COLO668 (cell line): Measurements from ENCODE around the gene VAV2.

ENCODE experiments used
- DNase-seq: peaks from one replicate; lab custom pipeline; 2025; ENCODE audit not compliant: unreplicated experiment; lab: John Stamatoyannopoulos, UW

VAV2 gene

DNA sequence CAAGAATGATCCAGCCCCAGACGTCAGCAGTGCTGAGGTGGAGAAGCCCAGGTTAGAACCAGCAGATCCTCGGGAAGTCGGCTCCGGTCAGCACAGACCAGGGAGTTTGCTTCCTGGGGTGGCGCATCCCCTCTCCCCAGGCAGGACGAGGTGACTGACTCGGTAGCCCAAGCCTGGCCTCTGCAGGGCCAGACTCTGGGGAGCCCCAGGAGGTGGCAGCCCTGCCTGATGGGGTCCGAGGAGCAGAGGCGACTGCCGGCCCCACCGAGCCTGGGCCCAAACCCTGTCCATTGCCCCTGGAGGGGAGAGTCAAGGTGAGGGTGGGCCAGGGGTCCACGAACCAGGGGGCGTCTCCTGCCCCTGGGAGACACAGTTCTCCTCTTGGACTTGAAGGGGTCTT, 201.1 kb downstream of the VAV2 start:
- DNase-seq, result no peak

DNA sequence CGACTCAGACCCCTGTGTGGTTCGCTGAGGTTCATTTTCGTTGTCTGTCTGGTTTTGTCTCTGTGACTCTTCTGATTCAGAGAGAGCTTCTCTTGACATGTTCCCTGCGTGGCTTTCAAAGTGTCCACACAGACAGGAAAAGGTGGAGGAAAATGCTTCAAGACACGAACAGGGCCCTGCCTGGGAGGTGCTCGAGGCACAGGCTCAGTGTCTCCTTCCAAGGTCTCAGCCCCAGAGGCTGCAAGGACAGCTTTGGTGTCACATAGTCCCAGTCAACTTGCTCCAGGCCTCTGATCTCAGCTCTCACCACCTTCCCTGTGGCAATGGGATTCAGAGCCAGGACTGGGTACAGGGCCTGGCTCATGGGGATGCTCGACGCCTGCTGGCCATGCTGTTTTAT, 202.3 kb downstream of the VAV2 start:
- DNase-seq, result no peak

DNA sequence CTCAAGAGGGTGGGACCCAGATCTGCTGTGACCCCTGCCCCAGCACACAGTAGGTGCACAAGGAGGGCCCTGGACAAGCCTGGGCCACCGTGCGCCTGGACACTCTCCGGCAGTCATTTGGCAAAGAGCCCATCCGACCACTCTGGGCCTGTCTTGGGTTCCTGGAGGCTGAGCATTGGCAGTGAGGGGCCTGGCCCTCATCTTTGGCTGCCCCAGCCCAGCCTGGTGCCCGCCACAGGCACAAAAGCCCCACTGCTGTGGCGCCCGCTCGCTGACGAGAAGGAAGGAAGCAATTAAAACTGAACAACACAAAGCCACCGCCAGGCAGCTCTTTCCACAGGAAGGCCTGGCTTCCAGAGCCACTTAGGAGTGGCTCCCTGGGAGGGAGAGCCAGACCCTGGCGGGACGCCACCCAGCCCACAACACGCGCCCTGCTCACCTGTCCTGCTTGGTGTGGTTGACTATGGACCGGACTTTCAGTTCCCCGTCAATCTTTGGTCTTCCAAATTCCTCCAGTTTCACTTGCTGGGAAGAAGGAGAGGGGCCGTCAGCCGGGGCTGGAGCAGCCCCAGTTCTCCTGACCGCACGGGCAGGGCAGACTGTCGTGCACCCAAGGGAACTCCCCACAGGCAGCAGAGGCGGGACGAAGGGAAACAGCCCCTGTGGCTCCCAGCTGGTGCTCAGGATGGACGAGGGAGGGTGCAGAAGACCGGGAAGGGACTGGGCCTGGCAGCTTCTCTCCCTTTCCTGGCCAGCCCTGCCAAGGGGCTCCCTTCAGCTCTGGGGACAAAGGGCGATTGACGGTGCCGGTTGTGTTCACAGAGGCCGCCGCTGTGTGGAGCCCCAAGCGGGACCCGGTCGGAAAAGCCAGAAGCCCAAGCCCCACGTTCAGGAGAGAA, 203.1 kb downstream of the VAV2 start:
- no peak for DNase-seq

DNA sequence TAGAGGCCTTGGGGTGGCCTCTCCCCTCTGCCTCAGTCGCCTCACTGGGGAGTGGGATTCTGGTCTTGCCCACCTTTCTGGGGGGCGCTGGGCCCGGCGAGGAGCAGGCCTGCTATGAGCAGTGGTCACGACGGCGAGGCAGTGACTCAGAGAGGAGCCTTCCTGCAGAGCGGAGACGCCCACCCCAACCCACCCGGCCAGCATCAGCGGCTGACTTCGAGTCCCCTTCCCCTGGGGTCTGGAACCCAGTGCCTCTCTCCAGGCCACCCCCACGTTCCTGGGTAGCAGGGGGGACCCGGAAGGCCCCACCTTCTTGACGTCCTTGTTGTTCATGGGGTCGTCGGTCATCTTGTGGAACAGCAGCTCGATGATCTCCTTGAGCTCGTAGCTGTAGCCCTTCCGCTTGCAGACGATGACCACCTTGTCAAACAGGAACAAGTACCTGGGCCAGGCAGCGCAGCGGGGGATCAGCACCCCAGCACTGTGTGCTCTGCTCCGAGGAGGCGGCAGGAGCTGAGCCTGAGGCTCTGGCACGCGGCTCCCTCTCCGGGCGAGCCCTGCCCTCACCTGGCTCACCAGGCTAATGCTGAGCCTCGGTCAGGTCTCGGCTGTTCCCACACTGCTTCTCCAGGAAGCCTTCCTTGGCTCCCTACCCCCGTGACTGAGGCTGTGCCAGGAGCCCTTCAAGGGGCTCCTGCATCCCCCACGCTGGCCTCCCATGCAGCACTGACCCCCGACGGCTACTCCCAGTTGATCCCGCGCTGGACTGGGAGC, 203.9 kb downstream of the VAV2 start:
- DNase-seq, result no peak

DNA sequence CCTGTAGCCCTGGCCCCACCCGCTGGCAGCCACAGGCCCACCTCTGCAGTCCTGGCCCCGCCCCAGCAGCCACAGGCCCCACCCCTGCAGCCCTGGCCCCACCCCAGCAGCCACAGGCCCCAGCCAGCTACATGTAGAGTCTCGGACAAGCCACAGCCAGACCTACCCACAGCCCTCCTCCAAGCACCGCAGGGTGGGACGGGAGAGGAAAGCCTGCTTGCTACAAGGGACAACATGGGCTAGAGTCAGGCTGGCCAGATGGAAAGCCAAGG, 204.4 kb downstream of the VAV2 start:
- peak; percentile 4 for DNase-seq

DNA sequence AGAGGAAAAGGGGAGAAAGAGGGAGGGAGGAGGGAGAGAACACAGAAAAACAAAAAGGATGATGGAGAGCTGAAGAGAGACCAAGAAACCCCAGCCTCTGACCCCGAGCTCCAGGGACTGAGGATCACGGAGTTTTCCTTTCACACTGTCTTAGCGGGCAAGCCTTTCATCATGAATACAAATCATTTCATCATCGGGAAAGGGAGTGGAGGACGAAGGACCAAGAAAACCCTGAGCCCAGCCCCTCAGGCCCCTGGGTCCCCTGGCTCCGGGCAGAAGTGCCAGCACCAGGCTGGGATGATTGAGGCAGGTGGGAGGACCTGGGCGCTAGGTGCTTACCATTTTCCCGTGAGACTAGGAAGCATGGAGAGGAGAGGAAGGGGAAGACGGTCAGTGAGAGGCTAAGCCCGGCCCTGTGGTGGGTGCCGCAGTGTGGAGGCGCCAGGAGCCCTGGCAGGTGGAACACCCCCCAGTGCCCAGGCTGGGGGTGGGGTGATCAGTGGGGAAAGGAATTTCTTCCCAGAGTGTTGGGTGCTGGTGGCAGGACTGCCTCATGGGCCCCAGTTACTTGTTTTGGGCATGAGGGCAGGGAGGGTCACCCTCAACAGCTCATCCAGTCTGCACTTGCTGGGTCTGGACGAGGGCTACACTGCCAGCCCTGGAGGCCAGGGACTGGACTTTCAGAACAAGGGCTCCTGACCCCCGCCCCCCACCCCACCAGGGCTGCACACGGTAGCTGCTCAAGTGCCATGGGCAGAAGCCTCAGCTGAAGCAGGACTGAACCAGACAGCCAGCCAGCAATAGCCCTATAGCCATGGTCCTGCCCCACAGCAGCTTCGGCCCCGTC, 205.0 kb downstream of the VAV2 start:
- no peak for DNase-seq

DNA sequence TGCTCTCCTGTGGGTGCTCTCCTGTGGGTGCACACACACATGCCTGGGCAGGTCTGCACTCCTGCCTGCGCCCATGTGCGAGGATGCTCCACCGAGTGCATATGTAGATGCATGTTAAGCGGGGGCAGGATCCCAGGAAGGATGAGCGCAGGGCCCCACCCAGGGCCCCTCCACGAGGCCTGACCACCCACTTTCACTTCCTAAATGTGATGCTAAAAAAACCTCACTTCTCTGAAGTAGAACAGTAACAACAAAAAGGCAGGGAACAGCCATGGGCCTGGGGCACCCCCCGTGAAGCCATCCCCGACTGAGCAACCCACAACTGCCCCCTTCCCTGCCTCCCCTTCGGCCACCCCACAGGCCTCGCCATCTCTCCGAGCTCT, 205.8 kb downstream of the VAV2 start:
- DNase-seq, result no peak

DNA sequence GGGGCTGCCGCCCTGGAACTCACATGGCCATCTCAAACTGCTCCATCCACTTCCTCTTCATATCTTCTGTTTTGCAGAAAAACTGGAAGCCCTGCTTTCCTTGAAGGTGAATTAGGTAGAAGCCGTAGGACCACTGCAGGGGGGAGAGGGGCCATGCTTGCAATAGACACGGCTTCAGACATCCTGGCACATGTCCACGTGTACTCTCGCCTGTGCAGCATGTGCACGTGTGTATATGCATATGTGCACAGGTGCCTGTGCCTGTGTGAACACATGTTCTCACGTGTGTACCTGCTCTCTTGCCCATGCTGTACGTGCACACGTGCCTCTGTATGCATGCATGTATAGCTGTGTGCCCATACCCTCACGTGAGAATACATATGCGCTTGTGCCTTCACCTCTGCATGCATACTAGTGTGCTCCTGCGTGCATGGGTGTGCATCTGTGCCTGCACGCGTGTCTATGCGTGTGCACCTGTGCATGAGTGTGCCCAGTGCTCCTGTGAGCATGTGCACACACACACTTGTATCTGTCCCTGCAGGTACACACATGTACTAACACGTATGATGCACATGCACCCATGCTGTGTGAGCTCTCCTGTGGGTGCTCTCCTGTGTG, 206.3 kb downstream of the VAV2 start:
- DNase-seq, result no peak

DNA sequence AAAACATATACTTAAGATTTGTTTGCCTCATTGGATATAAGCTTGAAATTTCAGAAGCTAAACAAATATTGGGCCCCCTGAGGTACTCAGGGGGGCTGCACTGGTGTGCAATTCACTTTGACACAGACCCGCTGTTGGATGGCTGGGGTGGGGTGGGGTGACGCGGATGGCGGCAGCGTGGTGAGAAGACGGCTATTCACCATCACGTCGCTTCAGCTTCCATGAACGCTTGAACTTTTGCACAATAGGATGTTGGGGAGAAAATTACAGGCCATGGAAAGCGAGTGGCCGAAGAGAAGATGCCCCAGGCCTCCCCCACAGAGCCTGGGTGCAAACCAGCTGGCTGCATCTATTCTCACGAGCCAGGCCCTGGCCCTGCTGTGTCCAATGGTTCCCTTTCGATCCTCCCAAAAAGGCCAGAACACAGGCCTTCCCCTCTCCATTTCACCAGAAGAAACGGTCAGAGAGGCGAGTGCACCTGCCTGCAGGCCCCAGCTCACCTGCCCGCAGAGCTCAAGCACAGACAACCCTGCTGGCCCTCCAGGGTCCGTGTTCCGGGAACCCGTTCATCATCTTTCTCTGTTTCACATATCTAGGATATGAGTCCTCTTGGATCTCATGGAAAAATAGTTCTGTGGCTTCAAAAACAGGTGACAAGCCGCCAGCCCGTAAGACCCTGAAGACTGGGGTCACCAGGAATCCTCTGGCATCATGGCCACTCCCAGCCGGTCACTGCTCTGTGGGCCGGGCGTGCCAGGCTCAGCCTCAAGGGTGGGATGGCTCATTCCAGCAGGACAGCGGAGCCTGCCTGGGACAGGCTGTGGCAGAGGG, 207.2 kb downstream of the VAV2 start:
- DNase-seq, result no peak

DNA sequence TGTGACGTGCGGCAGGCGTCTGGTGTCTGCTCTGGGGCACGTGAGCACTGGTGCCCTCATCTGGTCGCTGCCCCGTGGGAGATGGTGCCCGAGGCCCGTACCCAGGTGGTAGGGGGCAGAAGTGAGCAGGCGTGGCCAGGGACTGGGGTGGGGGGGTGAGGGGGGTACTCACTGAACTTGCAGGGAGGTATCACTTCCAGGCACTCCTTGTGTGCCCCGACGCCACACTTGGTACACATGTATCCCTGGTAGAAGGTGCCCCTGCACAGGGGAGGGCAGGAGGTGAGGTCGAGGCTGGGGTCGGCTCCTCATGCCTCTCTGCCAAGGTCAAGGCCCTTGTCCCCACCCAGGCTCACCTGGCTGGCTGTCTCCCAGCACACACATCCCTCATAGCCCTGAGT, 208.8 kb downstream of the VAV2 start:
- no peak for DNase-seq

DNA sequence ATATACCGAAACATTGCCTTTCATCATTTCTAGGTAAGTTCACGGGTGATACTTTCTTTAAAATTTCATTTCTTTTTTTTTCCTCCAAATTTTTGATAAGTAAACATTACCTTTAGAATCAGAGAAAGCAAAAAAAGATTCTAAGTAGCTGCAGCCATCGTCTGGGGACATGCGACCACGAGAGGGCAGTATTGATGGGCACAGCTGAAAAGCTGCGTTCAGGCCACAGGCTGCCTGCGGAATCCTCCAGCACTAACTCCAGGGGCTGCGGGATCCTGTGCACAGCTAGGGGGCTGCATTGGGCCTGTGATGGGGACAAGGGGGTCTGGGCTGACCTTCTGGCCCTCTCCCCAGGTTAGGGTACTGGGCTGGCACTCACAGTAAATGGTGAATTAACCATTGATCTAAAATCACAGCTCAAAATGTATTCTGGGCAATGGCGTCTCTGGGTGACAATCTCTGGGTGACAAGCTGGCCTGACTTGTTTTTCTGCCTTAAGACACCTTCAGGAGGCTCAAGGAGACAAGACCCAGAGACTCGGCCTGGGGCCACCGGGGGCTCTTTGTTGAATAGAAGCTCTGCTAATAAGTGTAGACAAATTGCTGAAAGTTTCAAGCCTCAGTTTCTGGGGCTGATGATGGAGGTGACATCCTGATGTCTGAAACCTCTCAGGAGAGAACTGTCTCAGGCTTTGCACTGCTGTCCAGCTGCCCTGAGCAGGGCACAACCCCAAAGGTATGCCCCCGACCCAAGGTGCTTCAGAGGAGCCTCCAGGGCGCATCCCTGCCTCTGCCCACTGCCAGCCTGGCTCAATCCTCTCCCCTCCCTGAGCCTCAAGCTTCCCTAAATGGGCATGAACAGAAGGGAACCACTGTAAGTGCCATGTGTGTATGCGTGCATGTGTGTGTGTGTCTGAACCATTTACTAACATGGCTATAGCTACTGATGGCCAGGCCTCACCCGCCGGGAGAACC, 209.7 kb downstream of the VAV2 start:
- peak; percentile 41 for DNase-seq

DNA sequence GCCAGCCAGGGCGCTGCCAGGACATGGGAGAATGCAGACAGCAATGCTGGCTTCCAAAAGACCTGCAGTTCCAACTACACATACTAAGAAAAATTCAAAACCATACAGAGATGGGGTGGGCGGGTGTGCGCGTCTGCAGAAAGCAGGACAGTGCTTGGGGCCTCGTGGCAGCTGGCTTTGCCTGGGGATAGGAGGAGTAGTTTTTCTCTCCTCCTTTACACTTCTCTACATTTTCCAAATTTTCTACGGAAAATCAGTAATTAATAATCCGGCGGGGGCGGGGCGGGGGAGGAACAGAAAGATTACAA, 210.3 kb downstream of the VAV2 start:
- no peak for DNase-seq

DNA sequence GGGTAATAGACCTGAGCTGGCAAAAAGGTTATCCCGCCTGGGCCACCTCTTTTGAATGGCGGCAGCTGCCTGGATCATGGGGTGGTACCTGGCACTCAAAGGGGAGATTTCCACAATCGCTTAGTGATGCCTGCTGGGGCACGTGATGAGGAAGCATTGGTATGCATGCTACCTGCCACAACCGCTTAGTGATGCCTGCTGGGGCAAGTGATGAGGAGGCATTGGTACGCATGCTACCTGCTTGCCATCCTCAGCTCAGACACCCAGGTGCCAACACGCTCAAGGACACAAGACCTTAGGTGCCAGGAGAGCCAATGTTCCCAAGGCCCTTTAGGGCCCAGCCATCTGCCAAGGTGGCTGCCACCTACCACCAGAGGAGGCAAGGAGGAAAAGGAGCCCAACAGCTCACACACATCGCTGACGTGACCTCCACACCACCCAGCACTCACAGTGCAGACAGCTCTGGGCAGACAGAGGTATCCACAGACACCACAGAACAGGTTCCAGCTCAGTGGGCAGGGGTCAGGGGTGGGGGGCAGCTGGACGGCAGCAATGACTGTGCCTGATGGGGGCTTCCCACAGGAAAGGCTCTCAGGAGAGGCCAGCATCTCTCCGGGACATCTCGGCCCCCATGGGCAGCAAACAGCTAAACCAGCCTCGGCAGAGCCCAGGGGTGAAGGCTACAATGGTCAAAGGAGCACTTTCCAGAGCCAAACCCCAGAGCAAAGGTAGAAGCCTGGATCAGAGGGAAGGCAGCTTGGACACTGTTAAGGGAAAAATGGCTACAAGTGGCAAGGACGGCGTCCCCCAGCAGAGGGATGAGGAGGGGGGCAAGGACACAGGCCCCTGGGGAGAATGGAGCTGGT, 210.9 kb downstream of the VAV2 start:
- DNase-seq, result no peak

DNA sequence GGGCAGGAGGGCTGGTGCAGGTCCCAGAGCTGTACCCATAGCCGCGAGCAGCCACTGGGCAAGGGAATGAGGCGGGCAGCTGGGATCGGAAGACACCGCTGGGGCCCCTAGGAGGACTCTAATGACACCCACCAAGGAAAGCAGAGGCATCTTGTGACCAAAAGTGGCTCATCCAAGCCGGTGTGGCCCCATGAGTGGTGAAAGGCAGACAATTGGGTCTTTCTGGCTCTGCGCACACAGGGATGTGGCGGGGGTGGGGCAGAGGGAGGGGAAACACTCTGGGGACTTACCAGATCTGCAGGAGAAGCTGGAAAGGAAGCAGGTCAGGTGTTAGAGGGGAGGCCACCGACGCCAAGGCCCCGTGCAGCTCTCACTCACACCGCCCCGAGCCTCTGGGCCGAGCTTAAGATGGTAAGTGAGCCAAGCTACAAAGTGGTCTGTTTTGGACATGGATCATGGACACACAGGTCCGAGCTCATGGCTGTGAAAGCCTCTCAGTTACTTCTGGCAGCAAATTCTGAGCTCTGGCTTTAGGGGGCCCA, 211.6 kb downstream of the VAV2 start:
- no peak for DNase-seq

DNA sequence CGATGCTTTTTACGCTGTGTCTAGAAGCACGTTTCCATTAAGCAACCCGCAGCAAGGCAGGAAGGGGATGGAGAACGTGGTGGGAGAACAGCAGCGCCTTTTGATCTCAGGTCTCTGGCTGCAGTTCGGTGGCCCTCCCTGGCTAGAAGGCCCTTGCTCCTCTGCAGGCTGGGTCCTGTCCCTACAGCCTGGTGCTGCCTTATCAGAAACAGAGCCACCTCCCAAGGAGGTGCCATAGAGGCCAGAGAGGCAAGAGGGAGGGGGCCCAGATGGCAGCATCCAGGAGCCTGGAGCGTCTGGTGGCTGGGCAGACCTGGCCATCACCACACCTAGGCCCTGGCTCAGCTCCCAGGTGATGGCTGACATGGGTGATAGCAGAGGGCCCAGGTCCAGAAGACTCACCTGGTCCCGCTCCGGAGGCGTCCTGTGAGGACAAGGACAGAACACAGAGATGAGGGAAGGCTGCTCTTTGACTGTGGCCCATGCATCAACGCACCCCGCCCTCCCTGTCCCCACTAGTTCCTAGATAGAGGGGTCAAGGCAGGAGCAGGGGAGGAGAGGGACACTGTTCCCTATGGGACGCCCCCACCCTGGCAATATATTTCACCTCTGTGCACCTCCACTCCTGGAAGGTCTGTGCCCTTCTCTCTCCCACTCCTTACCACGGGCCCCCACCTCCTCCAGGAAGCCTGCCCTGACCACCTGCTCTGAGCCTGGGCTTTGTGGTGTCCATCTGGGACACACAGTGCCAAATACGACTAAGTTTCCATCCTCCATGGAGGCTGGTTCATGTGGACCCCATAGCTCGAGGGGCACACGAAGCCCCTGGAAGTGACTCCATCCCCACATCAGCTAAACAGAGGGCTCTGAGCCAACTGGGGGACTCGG, 212.4 kb downstream of the VAV2 start:
- no peak for DNase-seq

DNA sequence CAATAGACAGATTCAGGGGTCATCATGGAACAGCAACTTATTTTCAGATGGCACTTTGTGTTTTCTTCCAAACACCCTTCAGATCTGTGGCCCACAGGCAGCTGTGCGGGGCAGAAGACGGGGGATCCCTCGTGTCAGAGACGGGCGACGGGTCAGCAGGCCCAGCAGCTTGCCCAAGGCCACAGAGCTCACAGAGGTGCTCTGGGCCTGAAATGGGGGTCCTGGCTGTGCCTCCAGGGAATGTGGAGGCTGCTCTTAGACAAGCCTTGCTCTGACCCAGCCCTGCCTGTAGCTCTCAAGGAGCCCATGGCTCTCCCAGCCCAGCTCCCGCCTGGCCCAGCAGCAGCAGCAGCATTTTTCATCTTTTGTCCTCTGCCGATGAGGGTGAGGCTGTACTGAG, 213.0 kb downstream of the VAV2 start:
- no peak for DNase-seq

DNA sequence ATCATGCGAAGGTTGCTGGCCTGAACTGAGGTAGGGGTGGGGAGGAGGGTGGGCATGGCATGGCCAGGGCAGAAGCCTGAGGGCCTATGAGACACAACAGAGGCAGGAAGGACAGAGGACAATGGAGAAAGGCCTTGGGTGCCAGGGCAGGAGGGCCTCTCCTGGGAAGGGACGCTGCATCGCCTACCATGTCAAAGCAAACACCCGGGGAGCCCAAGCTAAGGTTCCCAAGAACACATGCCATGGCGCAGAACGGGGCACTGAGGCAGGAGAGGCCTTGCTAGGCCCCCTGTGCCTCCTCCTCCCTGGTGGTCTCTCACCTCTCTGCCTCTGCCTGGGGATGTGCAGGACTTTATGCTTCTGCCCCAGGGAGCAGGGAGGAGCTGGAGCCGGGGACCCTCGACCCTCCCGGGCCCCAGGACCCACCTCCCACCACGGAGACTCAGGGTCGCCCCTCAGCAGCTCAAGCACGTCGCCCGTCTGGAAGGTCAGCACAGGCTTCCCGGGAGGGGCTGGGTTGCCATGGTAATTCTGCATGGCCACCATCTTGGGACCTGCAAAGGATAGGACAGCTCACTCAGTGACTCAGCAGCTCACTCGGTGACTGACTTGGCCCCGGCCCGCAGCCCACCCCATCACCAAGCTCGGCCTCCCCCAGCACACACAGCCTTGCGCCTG, 213.6 kb downstream of the VAV2 start:
- no peak for DNase-seq
